HepG2 (cell line): Measurements from ENCODE around the gene HOXA10.

Source experiments
- ARNT ChIP-seq: fragments of 450-650 bp; IDR thresholded peaks from 2 replicates; pipeline ENCODE4 v1.6.1; 2017
- EHMT2 ChIP-seq: fragments of 200-600 bp; sonication (generic); IDR thresholded peaks from 2 replicates; pipeline ENCODE4 v1.7.0; 2017; ENCODE audit warnings: antibody characterized with exemption, low read depth, low read length, borderline replicate concordance
- HHEX ChIP-seq: IDR thresholded peaks from 2 replicates; pipeline ENCODE4 v1.6.1; 2016; ENCODE audit warnings: control low read depth
- MYC ChIP-seq: sonication (generic); formaldehyde crosslinking; IDR thresholded peaks from 2 replicates; pipeline ENCODE4 v1.9.0; 2021; ENCODE audit warnings: missing genetic modification reagents, borderline replicate concordance
- NFE2L2 ChIP-seq: fragments of 150-350 bp; IDR thresholded peaks from 2 replicates; pipeline ENCODE4 v1.6.1; 2014; ENCODE audit warnings: low read length
- RFX1 ChIP-seq: fragments of 450-650 bp; IDR thresholded peaks from 2 replicates; pipeline ENCODE4 v1.6.1; 2017
- TF ChIP-seq, protein P1 (sequence below): sonication (generic); formaldehyde crosslinking; IDR thresholded peaks from 2 replicates; pipeline ENCODE4 v1.5.0; 2020; ENCODE audit warnings: mild to moderate bottlenecking, missing genetic modification reagents, moderate library complexity

DNA sequence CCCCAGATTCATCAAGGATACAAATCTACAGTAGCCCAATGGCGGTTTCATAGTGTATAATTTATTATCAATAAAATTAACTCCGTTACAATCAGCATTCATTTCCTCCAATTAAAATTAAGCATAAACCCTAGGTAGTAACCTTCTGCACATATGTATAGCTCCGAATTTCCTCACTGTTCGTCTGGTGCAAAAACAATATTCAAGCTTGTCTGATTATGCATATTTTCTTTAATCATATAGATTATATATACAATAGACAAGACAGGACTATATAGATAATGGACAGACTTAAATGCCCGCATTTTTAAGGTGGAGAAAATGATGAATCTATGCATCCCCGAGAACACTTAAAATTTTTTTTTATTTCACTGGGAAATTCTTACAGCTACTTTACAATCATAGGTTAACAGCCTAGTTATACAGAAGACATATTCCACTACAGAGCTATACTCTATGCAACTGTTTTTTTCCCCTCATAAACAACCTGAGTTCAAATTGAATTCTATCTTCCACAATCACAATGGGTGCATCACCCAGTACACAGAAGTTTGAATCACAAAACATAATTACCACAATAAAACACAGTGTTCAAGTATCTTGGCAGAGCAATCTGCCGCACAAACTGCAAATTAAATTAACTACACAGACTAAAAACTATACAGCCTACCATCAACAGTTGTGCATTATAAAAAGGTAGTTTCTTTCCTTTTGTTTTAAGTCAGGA, 11.4 kb downstream of the HOXA10 start:
- no peak for TF ChIP-seq EHMT2
- no peak for TF ChIP-seq RFX1
- TF ChIP-seq, protein P1, sequence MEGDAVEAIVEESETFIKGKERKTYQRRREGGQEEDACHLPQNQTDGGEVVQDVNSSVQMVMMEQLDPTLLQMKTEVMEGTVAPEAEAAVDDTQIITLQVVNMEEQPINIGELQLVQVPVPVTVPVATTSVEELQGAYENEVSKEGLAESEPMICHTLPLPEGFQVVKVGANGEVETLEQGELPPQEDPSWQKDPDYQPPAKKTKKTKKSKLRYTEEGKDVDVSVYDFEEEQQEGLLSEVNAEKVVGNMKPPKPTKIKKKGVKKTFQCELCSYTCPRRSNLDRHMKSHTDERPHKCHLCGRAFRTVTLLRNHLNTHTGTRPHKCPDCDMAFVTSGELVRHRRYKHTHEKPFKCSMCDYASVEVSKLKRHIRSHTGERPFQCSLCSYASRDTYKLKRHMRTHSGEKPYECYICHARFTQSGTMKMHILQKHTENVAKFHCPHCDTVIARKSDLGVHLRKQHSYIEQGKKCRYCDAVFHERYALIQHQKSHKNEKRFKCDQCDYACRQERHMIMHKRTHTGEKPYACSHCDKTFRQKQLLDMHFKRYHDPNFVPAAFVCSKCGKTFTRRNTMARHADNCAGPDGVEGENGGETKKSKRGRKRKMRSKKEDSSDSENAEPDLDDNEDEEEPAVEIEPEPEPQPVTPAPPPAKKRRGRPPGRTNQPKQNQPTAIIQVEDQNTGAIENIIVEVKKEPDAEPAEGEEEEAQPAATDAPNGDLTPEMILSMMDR = no peak
- no peak for TF ChIP-seq MYC (CRISPR knock-in tag)
- no peak for TF ChIP-seq HHEX
- no peak for TF ChIP-seq ARNT
- TF ChIP-seq NFE2L2 = no peak
